Skeletal muscle tissue (tissue), 4 donors: ENCODE data around the gene ANKDD1B. TPM values are rescaled to one million over a fixed set of nuclear protein-coding genes. Genes with fewer than 3 reads are reported as not detected.
"Not testable (repeated sequence)": the region's sequence is repeated elsewhere in the genome, so short reads cannot be mapped to it uniquely, and the experiment has no call there.

Experiments used
- H3K27ac ChIP-seq: one replicate; pipeline ENCODE4 v1.7.0; 2013; ENCODE audit warnings: mild to moderate bottlenecking, low read depth, low read length, inconsistent platforms
- H3K27me3 ChIP-seq, 3 donors: one replicate each; pipeline ENCODE4 v1.7.0; 2013; ENCODE audit warnings: low read length in 3 of 3; ENCODE audit not compliant: control insufficient read depth in 3 of 3, insufficient read depth in 3 of 3
- H3K36me3 ChIP-seq, 3 donors: one replicate each; pipeline ENCODE4 v1.7.0; 2013; ENCODE audit warnings: low read length in 3 of 3; ENCODE audit not compliant: control insufficient read depth in 3 of 3, insufficient read depth in 3 of 3
- H3K4me1 ChIP-seq, 3 donors: one replicate each; pipeline ENCODE4 v1.7.0; 2013; ENCODE audit warnings: low read length in 3 of 3, mild to moderate bottlenecking in 3 of 3; ENCODE audit not compliant: control insufficient read depth in 3 of 3, insufficient read depth in 3 of 3
- H3K4me3 ChIP-seq, 3 donors: one replicate each; pipeline ENCODE4 v1.7.0; 2013; ENCODE audit warnings: low read length in 3 of 3
- H3K9ac ChIP-seq, 3 donors: one replicate each; pipeline ENCODE4 v1.7.0; 2013; ENCODE audit warnings: low read length in 3 of 3, mild to moderate bottlenecking in 3 of 3, moderate library complexity in 2 of 3, low read depth in 1 of 3
- H3K9me3 ChIP-seq, 3 donors: one replicate each; pipeline ENCODE4 v1.7.0; 2013; ENCODE audit warnings: low read length in 3 of 3; ENCODE audit not compliant: control insufficient read depth in 3 of 3
- total RNA-seq: library from RNA; depleted of rRNA; stranded (reverse); fragments of >200 nt; gene quantifications from one replicate; pipeline ENCODE4 v1.2.3, GENCODE V29; 2014
- donor health status: Osteomylitis.

The ANKDD1B gene
- total RNA-seq, 1 donor from 2014 or later = 3.7 TPM

DNA sequence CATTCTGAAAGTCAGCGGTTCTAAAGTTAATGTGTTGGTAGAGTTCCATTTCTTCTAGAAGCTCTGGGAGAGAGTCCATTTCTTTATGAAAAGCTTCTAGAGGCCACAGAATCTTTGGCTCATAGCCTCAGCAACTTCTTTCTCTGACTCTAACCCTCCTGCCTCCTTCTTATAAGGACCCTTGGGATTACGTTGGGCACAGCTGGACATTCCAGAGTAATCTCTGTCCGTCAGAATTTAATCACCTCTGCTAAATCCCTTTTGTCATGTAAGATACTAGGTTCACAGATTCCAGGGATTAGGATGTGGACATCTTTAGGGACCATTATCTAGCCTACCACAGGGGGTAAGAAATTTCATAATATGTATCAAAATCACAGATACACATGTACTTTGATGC is 22.6 kb upstream of the ANKDD1B start:
- H3K36me3 ChIP-seq = peaks cover 6 to 15% (median 13%) of the 10 kb centered on the region in 3 donors
- no peaks in the 10 kb centered on the region for H3K9me3 ChIP-seq
- H3K27me3 ChIP-seq = no peaks in the 10 kb centered on the region
- no peak overlapping the region for H3K4me3 ChIP-seq
- no peak overlapping the region for H3K27ac ChIP-seq
- H3K4me1 ChIP-seq = no peaks in the 10 kb centered on the region
- no peak overlapping the region for H3K9ac ChIP-seq

DNA sequence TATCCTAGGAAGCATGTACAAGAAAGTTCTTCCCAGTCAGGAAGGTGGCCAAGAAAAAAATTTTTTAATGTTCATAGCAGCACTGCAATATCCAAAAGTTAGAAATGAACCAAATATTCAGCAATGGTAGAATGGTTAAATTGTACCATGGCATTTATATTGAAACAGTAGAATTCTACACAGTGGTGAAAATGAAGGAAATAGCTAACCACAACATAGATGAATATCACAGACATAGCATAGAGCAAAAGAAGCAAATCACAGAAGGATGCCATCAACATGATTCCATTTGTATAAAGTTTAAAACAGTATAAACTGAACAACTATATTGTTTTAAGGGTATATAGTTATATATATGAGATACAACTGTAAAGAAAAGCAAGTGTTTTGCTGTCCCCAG is 10.7 kb upstream of the ANKDD1B start:
- H3K9me3 ChIP-seq = no peaks in the 10 kb centered on the region
- H3K36me3 ChIP-seq = peaks cover 4 to 22% (median 15%) of the 10 kb centered on the region in 3 donors
- H3K4me1 ChIP-seq = no peaks in the 10 kb centered on the region
- no peak overlapping the region for H3K9ac ChIP-seq
- H3K27me3 ChIP-seq = no peaks in the 10 kb centered on the region
- H3K27ac ChIP-seq = no peak overlapping the region
- H3K4me3 ChIP-seq = no peak overlapping the region

GRCh38 chr5:75601567-75601966 is 9.7 kb upstream of the ANKDD1B start:
- no peak overlapping the region for H3K9ac ChIP-seq
- peaks cover 4 to 16% (median 9%) of the 10 kb centered on the region in 3 donors for H3K36me3 ChIP-seq
- no peak overlapping the region for H3K4me3 ChIP-seq
- no peaks in the 10 kb centered on the region for H3K27me3 ChIP-seq
- H3K9me3 ChIP-seq = no peaks in the 10 kb centered on the region
- H3K4me1 ChIP-seq = no peaks in the 10 kb centered on the region
- H3K27ac ChIP-seq = no peak overlapping the region

DNA sequence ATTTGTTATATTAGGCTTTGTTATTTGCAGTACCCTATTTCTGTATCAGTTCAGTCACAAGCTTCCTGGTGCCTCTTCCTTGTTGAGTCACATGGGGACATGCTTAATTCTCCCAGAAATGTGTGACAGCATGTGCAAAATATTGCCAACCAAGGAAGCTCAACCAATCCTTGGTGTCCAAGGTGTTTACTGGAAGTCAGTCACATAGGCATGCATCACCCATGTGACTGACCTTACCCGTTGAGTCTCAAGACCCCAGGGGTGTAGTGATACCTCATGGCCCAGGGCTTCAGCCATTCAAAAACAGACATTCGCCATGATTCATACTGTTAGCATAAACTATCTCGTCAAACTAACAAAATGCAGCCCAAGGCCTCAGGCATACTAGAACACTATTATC is 9.3 kb upstream of the ANKDD1B start:
- Histone ChIP-seq H3K9ac (no peak overlapping the region), H3K36me3 (peaks cover 4 to 16% (median 9%) of the 10 kb centered on the region in 3 donors)

DNA sequence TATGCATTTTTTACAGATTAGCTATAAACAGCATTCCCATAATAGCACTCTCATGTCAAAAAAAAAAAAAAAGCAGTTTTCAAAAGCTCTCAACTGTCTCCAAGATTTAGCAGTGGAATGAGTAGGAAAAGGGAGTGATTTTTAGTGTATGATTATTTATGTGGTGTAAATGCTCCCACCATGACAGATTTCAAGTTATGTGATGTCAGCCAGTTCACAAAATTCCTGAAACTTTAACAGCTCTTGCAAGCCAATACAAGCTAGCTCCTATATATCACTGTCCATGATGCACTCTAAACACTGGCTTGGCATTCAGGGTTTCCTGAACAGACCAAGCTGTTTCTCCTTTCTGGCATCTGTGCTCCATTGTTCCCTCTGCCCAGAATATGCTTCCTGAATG is 7.9 kb upstream of the ANKDD1B start:
- peaks cover 4 to 16% (median 9%) of the 10 kb centered on the region in 3 donors for H3K36me3 ChIP-seq
- no peak overlapping the region for H3K9ac ChIP-seq
- H3K4me1 ChIP-seq = no peaks in the 10 kb centered on the region

More for the DNA sequence above, 9.3 kb upstream of the ANKDD1B start:
- Histone ChIP-seq H3K9me3 (no peaks in the 10 kb centered on the region), H3K4me3 (no peak overlapping the region), H3K4me1 (no peaks in the 10 kb centered on the region), H3K27me3 (no peaks in the 10 kb centered on the region), H3K27ac (no peak overlapping the region)

DNA sequence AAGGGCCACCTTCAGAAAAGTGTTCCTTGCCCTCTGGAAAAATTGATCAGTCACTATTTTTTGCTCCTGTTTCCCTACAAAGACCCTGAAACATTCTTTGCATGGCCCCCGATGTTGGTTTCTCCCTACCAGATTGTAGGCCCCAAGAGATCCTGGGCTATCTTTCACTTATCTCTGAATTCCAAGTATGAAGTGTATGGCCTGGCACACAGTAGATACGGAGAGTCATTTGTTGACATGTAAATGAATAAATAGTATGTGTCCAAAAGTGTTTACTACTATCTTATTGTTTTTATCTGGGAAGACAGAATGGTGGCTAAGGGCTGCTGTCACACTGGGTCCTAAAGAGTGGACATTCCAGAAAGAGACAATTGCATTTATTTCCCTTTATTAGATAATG is 7.4 kb upstream of the ANKDD1B start:
- Histone ChIP-seq H3K36me3 (peaks cover 4 to 16% (median 9%) of the 10 kb centered on the region in 3 donors), H3K27me3 (no peaks in the 10 kb centered on the region), H3K27ac (no peak overlapping the region), H3K4me1 (no peaks in the 10 kb centered on the region), H3K9ac (no peak overlapping the region), H3K4me3 (no peak overlapping the region), H3K9me3 (no peaks in the 10 kb centered on the region)

More for the DNA sequence above, 7.9 kb upstream of the ANKDD1B start:
- Histone ChIP-seq H3K27ac (no peak overlapping the region), H3K4me3 (no peak overlapping the region), H3K27me3 (no peaks in the 10 kb centered on the region), H3K9me3 (no peaks in the 10 kb centered on the region)

DNA sequence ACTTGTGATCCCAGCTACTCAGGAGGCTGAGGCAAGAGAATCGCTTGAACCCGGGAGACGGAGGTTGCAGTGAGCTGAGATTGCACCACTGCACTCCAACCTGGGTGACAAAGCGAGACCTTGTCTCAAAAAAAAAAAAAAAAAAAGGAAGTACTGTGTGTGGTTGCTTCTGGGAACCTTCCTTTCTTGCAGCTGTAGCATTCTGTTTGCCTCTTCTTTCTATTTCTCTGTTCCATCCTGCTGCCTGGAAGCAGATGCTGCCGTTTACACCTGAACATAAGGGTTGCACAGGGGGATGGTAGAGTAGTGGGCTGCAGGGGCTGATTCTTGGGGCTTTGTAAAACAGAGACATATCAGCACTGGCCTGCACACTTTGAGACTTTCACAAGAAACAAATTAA is 3.9 kb upstream of the ANKDD1B start:
- not testable (repeated sequence) for H3K4me1 ChIP-seq, H3K9ac ChIP-seq, H3K27ac ChIP-seq, H3K4me3 ChIP-seq, H3K27me3 ChIP-seq, H3K9me3 ChIP-seq, H3K36me3 ChIP-seq

DNA sequence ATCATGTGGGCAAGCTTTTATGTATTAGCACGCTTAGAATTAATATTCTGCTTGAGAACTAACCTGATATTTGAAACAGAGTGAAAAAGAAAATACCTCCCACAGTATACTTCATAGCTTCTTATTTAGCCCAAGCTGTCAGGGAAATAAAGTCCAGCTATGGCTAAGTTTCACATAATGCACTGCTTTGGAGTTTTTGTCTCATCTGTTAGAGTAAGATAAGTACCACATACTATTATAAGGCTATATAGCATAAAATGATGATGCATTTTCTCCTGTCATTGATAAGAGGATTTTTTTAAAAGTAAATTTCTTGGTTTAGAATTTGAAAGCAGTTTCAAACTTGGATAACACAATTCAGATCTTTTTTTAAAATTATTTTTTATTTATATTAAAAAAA is 2.4 kb upstream of the ANKDD1B start:
- no peak overlapping the region for H3K27ac ChIP-seq
- peaks cover 0 to 3% (median 0%) of the 10 kb centered on the region in 3 donors for H3K27me3 ChIP-seq
- peaks cover 3 to 9% (median 6%) of the 10 kb centered on the region in 3 donors for H3K4me1 ChIP-seq
- no peaks in the 10 kb centered on the region for H3K9me3 ChIP-seq
- H3K9ac ChIP-seq = no peak overlapping the region
- peaks cover 0 to 2% (median 0%) of the 10 kb centered on the region in 3 donors for H3K36me3 ChIP-seq
- H3K4me3 ChIP-seq = no peak overlapping the region

DNA sequence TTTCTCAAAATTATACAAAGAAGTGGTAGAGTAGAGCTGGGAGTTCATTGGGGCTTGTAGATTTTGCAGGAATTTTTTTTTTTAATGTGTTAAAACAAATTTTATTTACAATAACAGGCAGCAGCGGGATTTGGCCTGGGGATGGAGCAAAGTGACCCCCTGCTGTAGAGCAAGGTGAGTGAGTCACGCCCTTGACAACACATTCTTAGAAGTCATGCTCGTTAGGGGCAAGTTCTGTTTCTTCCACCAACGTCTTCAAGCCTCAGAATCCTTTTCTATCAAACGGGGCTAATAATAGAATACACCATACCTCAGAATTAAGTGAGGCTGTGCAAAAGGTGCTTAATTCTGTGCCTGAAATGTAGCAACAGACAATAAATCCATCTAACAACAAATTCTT is 1.1 kb upstream of the ANKDD1B start:
- no peak overlapping the region for H3K9ac ChIP-seq
- no peak overlapping the region for H3K27ac ChIP-seq
- H3K36me3 ChIP-seq = no peaks in the 10 kb centered on the region
- no peaks in the 10 kb centered on the region for H3K9me3 ChIP-seq
- H3K4me3 ChIP-seq = no peak overlapping the region
- peaks cover 3 to 9% (median 6%) of the 10 kb centered on the region in 3 donors for H3K4me1 ChIP-seq
- peaks cover 0 to 3% (median 0%) of the 10 kb centered on the region in 3 donors for H3K27me3 ChIP-seq

DNA sequence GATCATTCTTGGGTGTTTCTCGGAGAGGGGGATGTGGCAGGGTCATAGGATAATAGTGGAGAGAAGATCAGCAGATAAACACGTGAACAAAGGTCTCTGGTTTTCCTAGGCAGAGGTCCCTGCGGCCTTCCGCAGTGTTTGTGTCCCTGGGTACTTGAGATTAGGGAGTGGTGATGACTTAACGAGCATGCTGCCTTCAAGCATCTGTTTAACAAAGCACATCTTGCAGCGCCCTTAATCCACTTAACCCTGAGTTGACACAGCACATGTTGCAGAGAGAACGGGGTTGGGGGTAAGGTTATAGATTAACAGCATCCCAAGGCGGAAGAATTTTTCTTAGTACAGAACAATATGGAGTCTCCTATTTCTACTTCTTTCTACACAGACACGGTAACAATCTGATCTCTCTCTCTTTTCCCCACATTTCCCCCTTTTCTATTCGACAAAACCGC is 368 bp upstream of the ANKDD1B start:
- H3K27me3 ChIP-seq, H3K36me3 ChIP-seq, H3K4me1 ChIP-seq, H3K27ac ChIP-seq, H3K9me3 ChIP-seq: not testable (repeated sequence)
- Histone ChIP-seq H3K4me3 (peak overlapping the region; percentile 55 to 79 (median 64)), H3K9ac (peak overlapping the region in 1 of 3 donors; percentile 58)

DNA sequence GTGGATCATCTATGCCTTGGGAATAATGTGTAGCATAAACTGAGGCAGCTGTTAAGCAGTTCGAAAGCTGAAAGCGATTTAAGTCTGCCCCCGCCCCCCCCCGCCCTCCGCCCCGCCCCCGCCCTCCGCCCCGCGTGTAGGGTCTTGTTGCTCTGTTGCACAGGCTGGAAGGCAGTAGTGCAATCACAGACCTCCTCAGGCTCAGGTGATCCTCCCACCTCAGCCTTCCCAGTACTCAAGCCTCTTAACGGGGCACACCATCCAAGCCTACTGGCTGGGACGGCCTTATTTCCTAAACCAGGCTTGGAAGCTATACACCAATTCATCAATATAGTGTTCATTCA is 945 bp downstream of the ANKDD1B start:
- no peaks in the 10 kb centered on the region for H3K9me3 ChIP-seq
- no peak overlapping the region for H3K9ac ChIP-seq
- H3K4me3 ChIP-seq = peak overlapping the region in 2 of 3 donors; percentile 64 to 79
- H3K4me1 ChIP-seq = peaks cover 3 to 9% (median 6%) of the 10 kb centered on the region in 3 donors
- H3K36me3 ChIP-seq = no peaks in the 10 kb centered on the region
- H3K27me3 ChIP-seq = peaks cover 0 to 3% (median 0%) of the 10 kb centered on the region in 3 donors
- H3K27ac ChIP-seq = no peak overlapping the region
